CD8-positive, alpha-beta memory T cell (primary cell): ENCODE results near the gene PDZD2. TPM values are rescaled to one million over a fixed set of nuclear protein-coding genes. Genes with fewer than 3 reads are reported as not detected.

Experiments
- CTCF ChIA-PET: fragments of 350-600 bp; sonication (Branson Sonifier 250); formaldehyde crosslinking; loops from one replicate; lab custom pipeline; 2021; ENCODE audit warnings: antibody characterized with exemption; lab: Charles Lee
- POLR2A ChIA-PET: fragments of 350-600 bp; sonication (Branson Sonifier 250); formaldehyde crosslinking; loops from one replicate; lab custom pipeline; 2021; ENCODE audit warnings: antibody characterized with exemption; lab: Charles Lee
- DNase-seq, 5 donors: peaks; one replicate each; pipeline versions ENCODE4 v3.0.0 to v3.0.0-alpha.2; 2020 to 2022; ENCODE audit warnings: mixed read lengths in 1 of 5
- H3K27ac ChIP-seq: one replicate; pipeline ENCODE4 v1.7.0; 2013; ENCODE audit warnings: low read depth, mild to moderate bottlenecking, low read length, moderate library complexity
- H3K27me3 ChIP-seq: 2 replicates; pipeline ENCODE4 v1.7.0; 2013; ENCODE audit warnings: low read length, mild to moderate bottlenecking; ENCODE audit not compliant: insufficient read depth, poor library complexity, severe bottlenecking
- H3K36me3 ChIP-seq: 2 replicates; pipeline ENCODE4 v1.7.0; 2013; ENCODE audit warnings: mild to moderate bottlenecking, low read length, moderate library complexity; ENCODE audit not compliant: insufficient read depth
- H3K4me1 ChIP-seq: 2 replicates; pipeline ENCODE4 v1.7.0; 2013; ENCODE audit warnings: mild to moderate bottlenecking, low read length, moderate library complexity; ENCODE audit not compliant: insufficient read depth
- H3K4me3 ChIP-seq: 2 replicates; pipeline ENCODE4 v1.7.0; 2013; ENCODE audit warnings: mild to moderate bottlenecking, low read length
- H3K9me3 ChIP-seq: 2 replicates; pipeline ENCODE4 v1.7.0; 2013; ENCODE audit warnings: mild to moderate bottlenecking, low read length
- H3K27ac Mint-ChIP-seq, 8 donors: one replicate each; pipeline ENCODE4 v1.8.0; 2020 to 2021; ENCODE audit warnings: mixed read lengths in 8 of 8, mild to moderate bottlenecking in 6 of 8, inconsistent platforms in 3 of 8, moderate library complexity in 3 of 8
- H3K27me3 Mint-ChIP-seq, 2 donors: one replicate each; pipeline ENCODE4 v1.8.0; 2020 to 2021; ENCODE audit warnings: mixed read lengths in 2 of 2, mild to moderate bottlenecking in 1 of 2, moderate library complexity in 1 of 2
- H3K36me3 Mint-ChIP-seq, 3 donors: one replicate each; pipeline ENCODE4 v1.8.0; 2020 to 2021; ENCODE audit warnings: mixed read lengths in 3 of 3, inconsistent platforms in 1 of 3, mild to moderate bottlenecking in 1 of 3
- H3K4me1 Mint-ChIP-seq, 3 donors: one replicate each; pipeline ENCODE4 v1.8.0; 2020 to 2021; ENCODE audit warnings: mixed read lengths in 3 of 3, inconsistent platforms in 1 of 3, mild to moderate bottlenecking in 1 of 3
- H3K4me3 Mint-ChIP-seq, 7 donors: one replicate each; pipeline ENCODE4 v1.8.0; 2020 to 2021; ENCODE audit warnings: mixed read lengths in 7 of 7, mild to moderate bottlenecking in 6 of 7, moderate library complexity in 4 of 7, inconsistent platforms in 2 of 7
- H3K9me3 Mint-ChIP-seq, 5 donors: one replicate each; pipeline ENCODE4 v1.8.0; 2020 to 2022; ENCODE audit warnings: mixed read lengths in 5 of 5, mild to moderate bottlenecking in 3 of 5, moderate library complexity in 2 of 5, inconsistent platforms in 1 of 5
- polyA plus RNA-seq: library from polyadenylated mRNA; unstranded; fragments of 300-500 nt; fragmentation: Illumina TruSeq; gene quantifications from one replicate; pipeline ENCODE4 v1.2.3, GENCODE V29; 2021
- total RNA-seq, 2 experiments: library from RNA; stranded (reverse); gene quantifications; one replicate each; pipeline ENCODE4 v1.2.3, GENCODE V29; 2021

Gene PDZD2
- total and polyA plus RNA-seq, 3 experiments from 2014 or later, result 0.15 to 0.40 (median 0.27) TPM

DNA sequence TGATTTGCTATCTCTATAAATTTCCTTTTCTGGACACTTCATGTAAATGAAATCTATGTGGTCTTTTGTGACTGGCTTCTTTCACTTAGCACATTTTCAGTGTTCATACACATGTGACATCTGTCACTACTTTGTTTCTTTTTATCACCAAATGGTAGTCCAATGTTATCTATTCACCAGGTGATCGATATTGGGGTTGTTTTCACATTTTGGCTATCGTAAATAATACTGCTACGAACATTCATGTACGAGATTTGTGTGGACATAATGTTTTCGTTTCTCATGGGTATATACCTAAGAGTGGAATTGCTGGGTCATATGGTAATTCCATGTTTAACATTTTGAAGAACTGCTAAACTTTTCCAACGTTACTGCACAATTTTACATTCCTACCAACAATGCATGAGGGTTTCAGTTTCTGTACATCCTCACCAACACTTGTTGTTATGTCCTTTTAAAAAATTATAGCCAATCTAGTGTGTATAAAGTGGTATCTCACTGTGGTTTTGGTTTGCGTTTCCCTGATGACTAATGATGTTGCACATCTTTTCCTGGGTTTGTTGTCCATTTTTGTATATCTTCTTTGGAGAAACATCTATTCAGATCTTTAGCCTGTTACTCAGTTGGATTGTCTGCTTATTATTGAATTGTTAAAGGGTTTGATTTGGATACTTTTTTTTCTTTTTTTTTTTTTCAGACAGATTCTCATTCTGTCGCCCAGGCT, 263.0 kb downstream of the PDZD2 start:
- DNase-seq, result no peak
- no peaks in the 10 kb centered on the region for H3K9me3 ChIP-seq
- no peaks in the 10 kb centered on the region for H3K27me3 ChIP-seq
- POLR2A ChIA-PET, result no interaction called here
- no peak overlapping the region for H3K27ac Mint-ChIP-seq
- no peaks in the 10 kb centered on the region for H3K36me3 Mint-ChIP-seq
- CTCF ChIA-PET, result no interaction called here
- no peaks in the 10 kb centered on the region for H3K36me3 ChIP-seq
- no peak overlapping the region for H3K4me3 ChIP-seq
- no peaks in the 10 kb centered on the region for H3K4me1 ChIP-seq
- no peak overlapping the region for H3K27ac ChIP-seq
- H3K9me3 Mint-ChIP-seq, result peaks cover 0 to 3% (median 0%) of the 10 kb centered on the region in 5 donors
- no peak overlapping the region for H3K4me3 Mint-ChIP-seq
- peaks cover 4 to 7% of the 10 kb centered on the region in 2 donors for H3K27me3 Mint-ChIP-seq
- H3K4me1 Mint-ChIP-seq, result no peaks in the 10 kb centered on the region

DNA sequence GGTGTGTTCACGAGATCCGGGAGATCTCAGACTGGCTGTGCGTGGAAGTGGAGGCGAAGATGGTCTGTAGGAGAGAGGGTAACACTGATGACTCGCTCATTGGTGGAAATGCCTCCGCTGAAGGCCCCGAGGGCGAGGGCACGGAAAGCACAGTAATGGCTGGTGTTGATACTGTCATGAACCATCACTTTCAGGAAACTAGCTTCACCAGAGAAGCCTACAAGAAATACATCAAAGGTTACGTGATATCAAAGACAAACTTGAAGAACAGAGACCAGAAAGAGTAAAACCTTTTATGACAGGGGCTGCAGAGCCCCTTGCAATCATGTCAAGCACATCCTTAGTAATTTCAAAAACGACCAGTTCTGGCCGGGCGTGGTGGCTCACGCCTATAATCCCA, 269.5 kb downstream of the PDZD2 start:
- no peak overlapping the region for H3K27ac Mint-ChIP-seq
- DNase-seq, result no peak
- CTCF ChIA-PET, result no interaction called here

DNA sequence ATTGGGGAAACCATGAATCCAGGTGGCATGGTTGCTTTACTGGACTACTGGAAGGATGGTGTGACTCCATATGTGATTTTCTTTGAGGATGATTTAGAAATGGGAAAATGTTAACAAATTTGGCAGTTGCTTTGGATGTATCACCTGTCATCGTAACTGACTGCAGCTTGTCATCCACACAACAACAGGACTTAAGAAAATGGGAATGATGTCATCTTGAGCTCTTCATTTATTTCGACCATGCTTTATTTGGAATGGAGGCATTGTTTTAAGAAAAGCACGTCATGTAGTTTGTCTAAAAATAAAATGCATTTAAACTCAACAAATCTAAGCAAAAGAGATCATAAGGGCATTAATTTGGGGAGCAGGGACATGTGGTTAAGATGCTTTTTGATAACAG, 270.1 kb downstream of the PDZD2 start:
- Mint-ChIP-seq H3K4me1 (no peaks in the 10 kb centered on the region), H3K27ac (no peak overlapping the region), H3K9me3 (peaks cover 0 to 4% (median 0%) of the 10 kb centered on the region in 5 donors), H3K4me3 (no peak overlapping the region), H3K36me3 (no peaks in the 10 kb centered on the region), H3K27me3 (peaks cover 0 to 12% of the 10 kb centered on the region in 2 donors)
- Histone ChIP-seq H3K36me3 (no peaks in the 10 kb centered on the region), H3K4me1 (no peaks in the 10 kb centered on the region), H3K9me3 (no peaks in the 10 kb centered on the region), H3K4me3 (no peak overlapping the region), H3K27ac (no peak overlapping the region), H3K27me3 (no peaks in the 10 kb centered on the region)
- DNase-seq, result no peak
- ChIA-PET POLR2A (no interaction called here), CTCF (no interaction called here)

More for the DNA sequence above, 269.5 kb downstream of the PDZD2 start:
- Mint-ChIP-seq H3K27me3 (peaks cover 0 to 7% of the 10 kb centered on the region in 2 donors), H3K36me3 (no peaks in the 10 kb centered on the region), H3K4me3 (no peak overlapping the region), H3K9me3 (peaks cover 0 to 5% (median 0%) of the 10 kb centered on the region in 5 donors), H3K4me1 (no peaks in the 10 kb centered on the region)
- H3K27me3 ChIP-seq, result no peaks in the 10 kb centered on the region
- H3K4me1 ChIP-seq, result no peaks in the 10 kb centered on the region
- POLR2A ChIA-PET, result no interaction called here
- H3K36me3 ChIP-seq, result no peaks in the 10 kb centered on the region
- H3K27ac ChIP-seq, result no peak overlapping the region
- no peaks in the 10 kb centered on the region for H3K9me3 ChIP-seq
- H3K4me3 ChIP-seq, result no peak overlapping the region

DNA sequence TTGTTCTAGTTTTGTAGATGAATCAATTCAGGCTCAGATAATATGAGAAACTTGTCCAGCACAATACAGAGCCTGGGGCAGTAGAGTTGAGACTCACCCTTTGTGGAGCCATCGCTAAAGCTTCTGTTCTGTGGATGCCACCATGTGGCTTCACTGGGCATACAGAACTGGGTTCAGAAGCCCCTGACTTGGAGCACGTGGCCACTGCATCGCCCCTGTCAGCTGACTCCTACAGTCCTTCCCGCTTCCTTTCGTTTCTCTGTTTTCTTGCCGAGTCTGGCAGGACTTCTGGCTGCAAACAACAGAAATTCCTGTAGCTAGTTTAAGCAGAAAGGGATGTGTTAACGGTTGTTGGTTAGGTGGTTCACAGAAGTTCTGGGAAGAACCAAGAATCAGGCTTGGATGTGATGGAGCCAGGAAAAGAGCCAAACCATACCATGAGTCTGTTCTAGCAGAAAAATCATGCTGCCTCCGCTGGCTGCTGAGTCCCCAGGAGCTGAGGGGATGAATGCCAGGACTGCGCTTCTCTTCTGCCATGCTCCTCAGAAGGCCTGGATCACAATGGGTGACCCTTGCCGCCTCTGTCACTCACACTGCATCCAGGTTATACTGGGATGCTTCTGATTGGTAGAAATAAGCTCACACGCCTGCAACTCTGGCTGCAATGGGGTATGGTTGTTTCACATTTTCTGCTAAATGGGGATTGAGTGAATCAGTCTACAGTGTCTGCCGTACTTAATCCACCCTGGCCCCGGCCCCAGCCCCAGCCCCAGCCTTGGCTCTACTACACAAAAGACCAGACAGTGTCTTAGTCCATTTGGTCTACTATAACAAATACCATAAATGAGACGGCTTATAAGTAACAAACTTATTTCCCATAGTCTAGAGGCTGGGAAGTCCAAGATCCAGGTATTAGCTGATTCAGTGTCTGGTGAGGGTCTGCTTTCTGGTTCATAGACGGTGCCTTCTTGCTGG, 272.6 kb downstream of the PDZD2 start:
- DNase-seq, result no peak
- Histone ChIP-seq H3K36me3 (no peaks in the 10 kb centered on the region), H3K9me3 (no peaks in the 10 kb centered on the region), H3K27ac (no peak overlapping the region), H3K27me3 (no peaks in the 10 kb centered on the region), H3K4me1 (no peaks in the 10 kb centered on the region), H3K4me3 (no peak overlapping the region)
- POLR2A ChIA-PET, result no interaction called here
- Mint-ChIP-seq H3K27me3 (peaks cover 2 to 5% of the 10 kb centered on the region in 2 donors), H3K27ac (no peak overlapping the region), H3K4me1 (no peaks in the 10 kb centered on the region), H3K36me3 (no peaks in the 10 kb centered on the region), H3K4me3 (no peak overlapping the region), H3K9me3 (peaks cover 0 to 2% (median 0%) of the 10 kb centered on the region in 5 donors)
- CTCF ChIA-PET, result no interaction called here

DNA sequence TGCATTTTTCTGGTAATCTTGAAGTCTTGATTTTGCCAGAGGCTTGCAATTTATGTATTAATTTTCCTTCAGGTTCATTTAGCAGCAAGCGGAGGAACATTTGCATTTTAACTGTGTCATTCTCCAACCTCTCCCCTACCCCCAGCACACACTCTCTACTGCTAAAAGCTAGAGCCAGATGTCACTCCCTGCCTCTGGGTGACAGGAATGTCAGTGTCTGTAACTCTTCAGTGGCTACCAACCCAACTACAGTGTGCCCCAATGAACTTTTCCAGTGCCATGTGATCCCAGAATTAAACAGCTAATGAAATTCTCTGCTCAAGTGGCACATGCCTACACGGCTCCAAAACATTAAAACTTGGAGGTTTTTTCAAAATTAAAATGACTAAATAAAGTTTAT, 274.9 kb downstream of the PDZD2 start:
- no peak overlapping the region for H3K4me3 Mint-ChIP-seq
- no peaks in the 10 kb centered on the region for H3K9me3 ChIP-seq
- H3K27ac ChIP-seq, result no peak overlapping the region
- H3K4me1 ChIP-seq, result no peaks in the 10 kb centered on the region
- H3K36me3 Mint-ChIP-seq, result no peaks in the 10 kb centered on the region
- H3K4me1 Mint-ChIP-seq, result no peaks in the 10 kb centered on the region
- H3K27me3 ChIP-seq, result no peaks in the 10 kb centered on the region
- H3K4me3 ChIP-seq, result no peak overlapping the region
- CTCF ChIA-PET, result no interaction called here
- H3K36me3 ChIP-seq, result no peaks in the 10 kb centered on the region
- H3K9me3 Mint-ChIP-seq, result peaks cover 0 to 2% (median 0%) of the 10 kb centered on the region in 5 donors
- peaks cover 2 to 5% of the 10 kb centered on the region in 2 donors for H3K27me3 Mint-ChIP-seq
- POLR2A ChIA-PET, result no interaction called here
- H3K27ac Mint-ChIP-seq, result no peak overlapping the region
- DNase-seq, result no peak

DNA sequence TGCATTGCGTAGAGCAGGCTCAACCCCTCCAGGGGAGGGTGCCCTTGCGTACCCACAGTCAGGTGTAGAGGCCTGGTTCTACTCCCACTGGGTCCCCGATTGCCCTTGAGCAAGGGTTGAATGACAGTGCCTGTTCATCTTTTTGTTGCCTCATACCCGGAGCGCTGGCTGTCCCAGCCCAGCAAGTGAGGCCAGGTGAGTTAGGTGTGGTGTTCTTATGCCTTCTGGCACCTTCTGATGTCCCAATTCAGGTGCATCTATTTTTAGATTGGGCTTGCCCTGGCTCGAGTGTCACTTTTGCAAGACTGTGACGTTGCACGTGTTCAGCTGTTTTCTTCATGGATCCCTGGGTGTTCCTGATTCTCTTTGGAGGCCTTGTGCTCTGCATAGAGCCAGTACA, 277.4 kb downstream of the PDZD2 start:
- DNase-seq, result no peak
- no peak overlapping the region for H3K27ac Mint-ChIP-seq
- Histone ChIP-seq H3K27me3 (no peaks in the 10 kb centered on the region), H3K4me3 (no peak overlapping the region), H3K4me1 (no peaks in the 10 kb centered on the region), H3K9me3 (no peaks in the 10 kb centered on the region), H3K27ac (no peak overlapping the region), H3K36me3 (no peaks in the 10 kb centered on the region)
- H3K4me3 Mint-ChIP-seq, result no peak overlapping the region
- H3K36me3 Mint-ChIP-seq, result no peaks in the 10 kb centered on the region
- POLR2A ChIA-PET, result no interaction called here
- CTCF ChIA-PET, result no interaction called here
- peaks cover 0 to 2% (median 0%) of the 10 kb centered on the region in 5 donors for H3K9me3 Mint-ChIP-seq
- peaks cover 2 to 9% of the 10 kb centered on the region in 2 donors for H3K27me3 Mint-ChIP-seq
- H3K4me1 Mint-ChIP-seq, result no peaks in the 10 kb centered on the region

DNA sequence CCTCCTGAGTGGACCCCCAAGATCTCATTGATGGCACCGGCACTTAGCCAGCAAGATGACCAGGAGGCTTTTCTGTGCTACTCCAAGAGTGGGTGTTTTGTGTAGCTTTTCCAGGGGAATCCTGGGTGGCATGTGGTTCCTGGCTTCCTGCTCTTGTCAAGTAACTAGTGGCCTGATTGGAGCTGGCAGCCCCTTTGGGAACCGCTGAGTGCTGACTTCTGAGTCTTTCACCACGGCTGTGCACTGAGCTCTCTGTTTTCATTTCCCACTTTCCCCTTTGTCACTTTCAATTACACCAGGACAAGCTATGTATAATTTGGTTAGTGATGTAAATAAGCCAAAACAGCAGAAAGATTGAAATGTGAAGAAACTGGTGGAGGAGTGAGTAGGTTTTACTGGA, 279.8 kb downstream of the PDZD2 start:
- H3K27me3 Mint-ChIP-seq, result peaks cover 4 to 16% of the 10 kb centered on the region in 2 donors
- H3K36me3 Mint-ChIP-seq, result no peaks in the 10 kb centered on the region
- H3K27me3 ChIP-seq, result no peaks in the 10 kb centered on the region
- no peak overlapping the region for H3K4me3 Mint-ChIP-seq
- no peaks in the 10 kb centered on the region for H3K9me3 Mint-ChIP-seq
- no peak for DNase-seq
- ChIA-PET POLR2A (no interaction called here), CTCF (no interaction called here)
- H3K4me1 Mint-ChIP-seq, result no peaks in the 10 kb centered on the region
- no peaks in the 10 kb centered on the region for H3K9me3 ChIP-seq
- no peaks in the 10 kb centered on the region for H3K4me1 ChIP-seq
- H3K36me3 ChIP-seq, result no peaks in the 10 kb centered on the region
- H3K27ac ChIP-seq, result no peak overlapping the region
- no peak overlapping the region for H3K4me3 ChIP-seq
- H3K27ac Mint-ChIP-seq, result no peak overlapping the region

DNA sequence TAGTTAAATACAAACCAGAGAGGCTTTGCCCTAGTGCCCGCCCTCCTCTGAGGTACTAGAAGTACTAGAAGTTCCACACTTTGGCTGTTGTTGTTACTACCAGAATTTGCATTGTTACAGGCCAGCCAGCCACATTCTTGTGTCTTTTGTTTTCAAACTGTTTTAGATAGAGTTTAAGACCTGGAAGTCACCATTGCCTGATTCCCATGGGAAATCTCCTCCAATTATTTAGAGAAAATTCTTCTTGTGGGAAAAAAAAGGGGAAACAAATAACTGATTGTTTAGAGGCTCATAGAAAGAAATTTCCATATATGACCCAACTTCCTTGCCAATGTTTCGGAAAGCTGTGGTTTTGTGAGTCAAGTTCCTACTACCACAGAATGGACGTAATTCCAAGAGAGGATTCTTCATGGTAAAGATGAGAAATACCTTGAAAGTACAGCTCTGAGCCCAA, 282.9 kb downstream of the PDZD2 start:
- ChIA-PET POLR2A (no interaction called here), CTCF (no interaction called here)
- no peak overlapping the region for H3K4me3 Mint-ChIP-seq
- DNase-seq, result no peak
- no peak overlapping the region for H3K4me3 ChIP-seq
- no peaks in the 10 kb centered on the region for H3K4me1 ChIP-seq
- H3K27ac Mint-ChIP-seq, result no peak overlapping the region
- H3K36me3 ChIP-seq, result no peaks in the 10 kb centered on the region
- H3K27me3 Mint-ChIP-seq, result peaks cover 2 to 15% of the 10 kb centered on the region in 2 donors
- H3K36me3 Mint-ChIP-seq, result no peaks in the 10 kb centered on the region
- H3K9me3 ChIP-seq, result no peaks in the 10 kb centered on the region
- no peaks in the 10 kb centered on the region for H3K4me1 Mint-ChIP-seq
- no peaks in the 10 kb centered on the region for H3K27me3 ChIP-seq
- no peaks in the 10 kb centered on the region for H3K9me3 Mint-ChIP-seq
- no peak overlapping the region for H3K27ac ChIP-seq
